ENCODE measurements around the gene LATS2.

The LATS2 gene

GRCh38 chr13:21048901-21049698 is 12.3 kb downstream of the LATS2 start:
- DNase-seq (ENCODE audit: low read depth): no peak

- DNase-seq (ENCODE audit: low read depth): no peak
These were observed 13.6 kb downstream of the LATS2 start for GRCh38 chr13:21047591-21048282.

- no peak for DNase-seq (ENCODE audit: low read depth)
These were observed 14.3 kb downstream of the LATS2 start for GRCh38 chr13:21047087-21047486.

GRCh38 chr13:21046203-21046602 is 15.2 kb downstream of the LATS2 start:
- no peak for DNase-seq (ENCODE audit: low read depth)

- DNase-seq (ENCODE audit: low read depth): no peak
These were observed 16.3 kb downstream of the LATS2 start for GRCh38 chr13:21045100-21045499.

- DNase-seq (ENCODE audit: low read depth): peak; percentile 87
These were observed 17.5 kb downstream of the LATS2 start for GRCh38 chr13:21043898-21044297.

- DNase-seq (ENCODE audit: low read depth): no peak
These were observed 21.1 kb downstream of the LATS2 start for GRCh38 chr13:21040120-21040826.

GRCh38 chr13:21039097-21039800 is 22.1 kb downstream of the LATS2 start:
- DNase-seq (ENCODE audit: low read depth): no peak

GRCh38 chr13:21037656-21038055 is 23.7 kb downstream of the LATS2 start:
- DNase-seq (ENCODE audit: low read depth): no peak

GRCh38 chr13:21035498-21035897 is 25.9 kb downstream of the LATS2 start:
- no peak for DNase-seq (ENCODE audit: low read depth)

GRCh38 chr13:21034603-21035191 is 26.7 kb downstream of the LATS2 start:
- no peak for DNase-seq (ENCODE audit: low read depth)

GRCh38 chr13:21033856-21034602 is 27.4 kb downstream of the LATS2 start:
- peak; percentile 39 for DNase-seq (ENCODE audit: low read depth)

- DNase-seq (ENCODE audit: low read depth): peak; percentile 83
These were observed 28.1 kb downstream of the LATS2 start for GRCh38 chr13:21033212-21033840.

- DNase-seq (ENCODE audit: low read depth): no peak
These were observed 28.7 kb downstream of the LATS2 start for GRCh38 chr13:21032656-21033055.

- DNase-seq (ENCODE audit: low read depth): no peak
These were observed 29.7 kb downstream of the LATS2 start for GRCh38 chr13:21031594-21032275.

GRCh38 chr13:21025539-21025938 is 35.8 kb downstream of the LATS2 start:
- DNase-seq (ENCODE audit: low read depth): no peak

GRCh38 chr13:21022056-21022979 is 39.1 kb downstream of the LATS2 start:
- no peak for DNase-seq (ENCODE audit: low read depth)

- no peak for DNase-seq (ENCODE audit: low read depth)
These were observed 40.8 kb downstream of the LATS2 start for GRCh38 chr13:21020581-21020980.

GRCh38 chr13:21020176-21020575 is 41.2 kb downstream of the LATS2 start:
- DNase-seq (ENCODE audit: low read depth): no peak

All from fibroblast of gingiva (primary cell).